IMR-90 (cell line): Measurements from ENCODE around the gene PCNP. TPM values are rescaled to one million over a fixed set of nuclear protein-coding genes. Genes with fewer than 3 reads are reported as not detected.

Source experiments
- ATAC-seq: fragments of 200-7000 bp; cut with Tn5 transposase; 2 replicates; pipeline ENCODE4 v1.9.1; 2020; ENCODE audit warnings: low read depth, mild to moderate bottlenecking, moderate library complexity
- BruUV-seq: library from RNA; stranded (reverse); fragments of 400-500 nt; replicated peaks from 2 replicates; lab custom pipeline; 2021; lab: Mats Ljungman, UMichigan
- CTCF ChIA-PET: fragments of 300-600 bp; formaldehyde crosslinking; extraction: SDS; loops from one replicate; lab custom pipeline; 2021; ENCODE audit warnings: antibody characterized with exemption; lab: Yijun Ruan, JAX
- POLR2A ChIA-PET: fragments of 300-600 bp; sonication (Branson Sonifier 250); formaldehyde crosslinking; loops from one replicate; lab custom pipeline; 2022; ENCODE audit warnings: antibody characterized with exemption; ENCODE audit not compliant: unreplicated experiment; lab: Charles Lee
- DNase-seq: peaks from one replicate; pipeline ENCODE4 v3.0.0; 2013
- H2AFZ ChIP-seq: replicated peaks from 2 replicates; pipeline ENCODE3; 2013; ENCODE audit warnings: low read length, mild to moderate bottlenecking; ENCODE audit not compliant: poor library complexity
- H2AK5ac ChIP-seq: 2 replicates; pipeline ENCODE4 v1.6.1; 2013; ENCODE audit warnings: low read depth, low read length, inconsistent platforms
- H2AK9ac ChIP-seq: replicated peaks from 2 replicates; pipeline ENCODE3; 2013; ENCODE audit warnings: mild to moderate bottlenecking, low read depth, low read length, moderate library complexity; ENCODE audit not compliant: poor library complexity
- H2BK120ac ChIP-seq: 2 replicates; pipeline ENCODE4 v1.6.1; 2013; ENCODE audit warnings: low read depth, low read length, inconsistent platforms
- H2BK15ac ChIP-seq: 3 replicates; pipeline ENCODE4 v1.6.1; 2013; ENCODE audit warnings: low read depth, low read length, inconsistent platforms
- H2BK20ac ChIP-seq: 2 replicates; pipeline ENCODE4 v1.6.1; 2013; ENCODE audit warnings: low read depth, mild to moderate bottlenecking, inconsistent platforms, low read length, moderate library complexity
- H2BK5ac ChIP-seq: 2 replicates; pipeline ENCODE4 v1.6.1; 2013; ENCODE audit warnings: mild to moderate bottlenecking, low read depth, low read length, inconsistent platforms; ENCODE audit not compliant: poor library complexity, severe bottlenecking
- H3K14ac ChIP-seq: replicated peaks from 2 replicates; pipeline ENCODE4 v1.6.1; 2013; ENCODE audit warnings: low read depth, low read length, inconsistent platforms
- H3K18ac ChIP-seq: 2 replicates; pipeline ENCODE4 v1.6.1; 2013; ENCODE audit warnings: low read depth, low read length, control low read depth
- H3K23ac ChIP-seq: 2 replicates; pipeline ENCODE4 v1.6.1; 2013; ENCODE audit warnings: low read depth, low read length, inconsistent platforms
- H3K27ac ChIP-seq: 2 replicates; pipeline ENCODE4 v1.5.1; 2013; ENCODE audit warnings: mild to moderate bottlenecking, control low read depth, low read length; ENCODE audit not compliant: insufficient read depth
- H3K27me3 ChIP-seq: 2 replicates; pipeline ENCODE4 v1.6.1; 2013; ENCODE audit warnings: low read length; ENCODE audit not compliant: control insufficient read depth, insufficient read depth
- H3K36me3 ChIP-seq: 2 replicates; pipeline ENCODE4 v1.6.1; 2013; ENCODE audit warnings: low read length, mixed read lengths; ENCODE audit not compliant: control insufficient read depth, insufficient read depth
- H3K4ac ChIP-seq: 2 replicates; pipeline ENCODE4 v1.6.1; 2013; ENCODE audit warnings: low read depth, low read length, inconsistent platforms
- H3K4me1 ChIP-seq: 2 replicates; pipeline ENCODE4 v1.6.1; 2013; ENCODE audit warnings: low read length, mixed read lengths; ENCODE audit not compliant: control insufficient read depth, insufficient read depth
- H3K4me2 ChIP-seq: 2 replicates; pipeline ENCODE4 v1.6.1; 2013; ENCODE audit warnings: low read depth, mild to moderate bottlenecking, control low read depth, low read length, moderate library complexity
- H3K4me3 ChIP-seq: 2 replicates; pipeline ENCODE4 v1.5.1; 2013; ENCODE audit warnings: low read depth, mild to moderate bottlenecking, control low read depth, low read length, moderate library complexity; ENCODE audit not compliant: insufficient read depth
- H3K56ac ChIP-seq: 2 replicates; pipeline ENCODE4 v1.6.1; 2013; ENCODE audit warnings: low read length, inconsistent platforms; ENCODE audit not compliant: insufficient read depth; ENCODE audit errors: extremely low read depth
- H3K79me1 ChIP-seq, 2 experiments: 2 replicates each; pipeline ENCODE4 v1.6.1; 2013; ENCODE audit warnings: low read length in 2 of 2, inconsistent platforms in 1 of 2, low read depth in 1 of 2
- H3K9ac ChIP-seq: 2 replicates; pipeline ENCODE4 v1.6.1; 2013; ENCODE audit warnings: low read depth, low read length, control low read depth
- H3K9me1 ChIP-seq: 2 replicates; pipeline ENCODE4 v1.6.1; 2013; ENCODE audit warnings: low read length, inconsistent platforms; ENCODE audit not compliant: insufficient read depth
- H3K9me3 ChIP-seq: 2 replicates; pipeline ENCODE4 v1.6.1; 2013; ENCODE audit warnings: low read length; ENCODE audit not compliant: control insufficient read depth, insufficient read depth
- H4K20me1 ChIP-seq: 2 replicates; pipeline ENCODE4 v1.6.1; 2013; ENCODE audit warnings: low read length, inconsistent platforms; ENCODE audit not compliant: insufficient read depth
- H4K5ac ChIP-seq: 2 replicates; pipeline ENCODE4 v1.6.1; 2013; ENCODE audit warnings: mild to moderate bottlenecking, low read depth, low read length, control low read depth
- H4K8ac ChIP-seq, 2 experiments: 2 replicates each; pipeline ENCODE4 v1.6.1; 2013; ENCODE audit warnings: low read depth in 2 of 2, low read length in 2 of 2, control low read depth in 1 of 2, inconsistent platforms in 1 of 2
- H4K91ac ChIP-seq: 2 replicates; pipeline ENCODE4 v1.6.1; 2013; ENCODE audit warnings: low read depth, low read length, inconsistent platforms; ENCODE audit not compliant: insufficient read depth
- BHLHE40 ChIP-seq: fragments of 150-350 bp; IDR thresholded peaks from 2 replicates; pipeline ENCODE4 v1.6.1; 2016; ENCODE audit warnings: mild to moderate bottlenecking, low read depth, low read length
- FOS ChIP-seq: fragments of 150-350 bp; IDR thresholded peaks from 2 replicates; pipeline ENCODE4 v1.6.1; 2016; ENCODE audit warnings: low read depth, low read length
- MAFK ChIP-seq: IDR thresholded peaks from 2 replicates; pipeline ENCODE4 v1.6.1; 2012; ENCODE audit warnings: low read depth, low read length, improper control_type of control experiment
- MAZ ChIP-seq: IDR thresholded peaks from 2 replicates; pipeline ENCODE4 v1.6.1; 2012; ENCODE audit warnings: low read depth, mild to moderate bottlenecking, low read length, improper control_type of control experiment, moderate library complexity, borderline replicate concordance
- MXI1 ChIP-seq: IDR thresholded peaks from 2 replicates; pipeline ENCODE4 v1.6.1; 2012; ENCODE audit warnings: low read depth, mild to moderate bottlenecking, low read length, moderate library complexity, borderline replicate concordance
- NFE2L2 ChIP-seq: fragments of 150-350 bp; IDR thresholded peaks from 2 replicates; pipeline ENCODE4 v1.6.1; 2016; ENCODE audit warnings: low read depth, mild to moderate bottlenecking, low read length
- POLR2A ChIP-seq: IDR thresholded peaks from 2 replicates; pipeline ENCODE4 v1.6.1; 2012; ENCODE audit warnings: mild to moderate bottlenecking, low read depth, low read length
- RAD21 ChIP-seq: IDR thresholded peaks from 2 replicates; pipeline ENCODE4 v1.6.1; 2012; ENCODE audit warnings: low read length, improper control_type of control experiment
- RCOR1 ChIP-seq: IDR thresholded peaks from 2 replicates; pipeline ENCODE4 v1.6.1; 2012; ENCODE audit warnings: mild to moderate bottlenecking, low read length, improper control_type of control experiment; ENCODE audit not compliant: insufficient replicate concordance
- RFX5 ChIP-seq: IDR thresholded peaks from 2 replicates; pipeline ENCODE4 v1.8.0; 2012; ENCODE audit warnings: low read depth, mild to moderate bottlenecking, low read length, moderate library complexity
- SMC3 ChIP-seq: fragments of 150-350 bp; IDR thresholded peaks from 2 replicates; pipeline ENCODE4 v1.6.1; 2016; ENCODE audit warnings: low read depth, mild to moderate bottlenecking, antibody characterized with exemption, low read length, moderate library complexity
- WGBS, 2 experiments: methylation state at CpG; one replicate each; pipeline versions ENCODE4 v1.1.5 to v1.1.7; 2013; ENCODE audit warnings: missing lambda C conversion rate in 2 of 2; ENCODE audit not compliant: insufficient read length in 1 of 2; ENCODE audit errors: extremely low coverage in 2 of 2; 5-methylcytosine and 5-hydroxymethylcytosine counted together
- dilution Hi-C: fragments of 300-500 bp; cut with HindIII; formaldehyde crosslinking; loops from one replicate; pipeline ENCODE4 v1.14.3; 2018; ENCODE audit warnings: low sequenced_read_pairs; ENCODE audit not compliant: unreplicated experiment
- in situ Hi-C: fragments of 300-500 bp; cut with MboI; formaldehyde crosslinking; loops from 3 replicates; pipeline ENCODE4 v1.14.3; 2019; ENCODE audit warnings: low sequenced_read_pairs, inconsistent platforms, mixed read lengths
- intact Hi-C: fragments of 100-400 bp; cut with micrococcal nuclease; formaldehyde crosslinking; loops from 2 replicates; pipeline ENCODE4 v1.10.0; 2022
- polyA plus RNA-seq, 3 experiments: library from polyadenylated mRNA; depleted of rRNA; stranded (reverse); fragments of >200 nt; gene quantifications; 2 replicates each; pipeline ENCODE4 v1.2.3, GENCODE V29; 2012; ENCODE audit warnings: low replicate concordance in 1 of 3
- total RNA-seq: library from RNA; depleted of rRNA; stranded (reverse); fragments of >200 nt; gene quantifications from 2 replicates; pipeline ENCODE4 v1.2.3, GENCODE V29; 2012
- TF ChIP-seq, protein P1 (sequence below): fragments of 150-350 bp; IDR thresholded peaks from 2 replicates; pipeline ENCODE4 v1.6.1; 2017; ENCODE audit warnings: mild to moderate bottlenecking, antibody characterized with exemption, low read length, low read depth
- TF ChIP-seq, protein P2 (sequence below): fragments of 150-350 bp; IDR thresholded peaks from 2 replicates; pipeline ENCODE4 v1.6.1; 2016; ENCODE audit warnings: low read depth, mild to moderate bottlenecking, low read length, moderate library complexity, borderline replicate concordance

PCNP gene
- total and polyA plus RNA-seq, 2 of the 4 experiments (the other 2 are of a cell fraction): 34.6 to 53.2 TPM

DNA sequence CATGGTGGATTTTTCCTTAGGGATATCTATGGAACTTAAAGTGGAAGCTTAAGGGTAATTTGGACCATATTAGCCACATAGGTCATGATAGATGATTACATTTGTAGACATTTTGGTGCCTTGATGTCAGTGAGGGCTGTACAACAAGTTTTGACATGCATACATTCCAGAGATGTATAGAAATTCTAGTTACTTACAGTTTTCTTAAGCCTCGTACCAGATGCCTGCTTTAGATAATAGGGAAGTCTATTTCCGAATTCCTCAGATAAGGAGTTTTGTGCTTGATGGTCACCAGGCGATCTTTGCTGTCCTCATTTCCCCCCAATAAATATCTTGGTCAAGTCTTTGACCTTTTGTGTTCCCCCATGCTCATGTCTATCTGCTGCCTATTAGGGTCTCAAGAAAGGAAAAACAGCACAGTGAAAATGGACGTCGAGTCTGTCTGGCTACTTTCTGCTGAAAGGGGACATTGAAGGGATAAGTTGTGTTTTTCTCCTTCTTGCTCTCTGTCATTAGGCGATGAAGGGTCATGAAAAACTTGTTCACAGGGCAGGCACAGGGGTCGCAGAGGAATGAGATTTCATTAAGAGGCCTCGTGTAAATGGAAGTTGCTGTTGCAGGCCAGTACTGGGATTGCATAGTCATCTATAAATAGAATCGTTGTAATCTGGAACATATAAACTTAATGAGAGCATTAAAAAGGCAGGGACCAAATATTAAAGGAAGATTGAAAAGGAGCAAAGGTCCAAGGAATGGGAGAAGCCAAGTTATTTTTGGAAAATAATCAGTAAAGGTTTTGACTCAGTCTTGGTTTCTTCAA is 41.0 kb upstream of the PCNP start:
- no peaks in the 10 kb centered on the region for H4K20me1 ChIP-seq

More for the DNA sequence above, 41.0 kb upstream of the PCNP start:
- no peak overlapping the region for H2BK15ac ChIP-seq
- ChIA-PET POLR2A (no interaction called here), CTCF (no interaction called here)
- no peak overlapping the region for H3K23ac ChIP-seq
- H2BK5ac ChIP-seq: no peak overlapping the region
- no peak overlapping the region; the same call in 1 of the 2 replicates for H4K5ac ChIP-seq
- H3K4me2 ChIP-seq: no peak overlapping the region
- no peak overlapping the region for H3K27ac ChIP-seq
- no peak overlapping the region for H3K4ac ChIP-seq
- H3K9me1 ChIP-seq: no peaks in the 10 kb centered on the region
- no peak overlapping the region for H4K8ac ChIP-seq
- no peak overlapping the region for H2BK120ac ChIP-seq
- BruUV-seq: no TSS peak
- H3K4me1 ChIP-seq: peaks cover 2% of the 10 kb centered on the region
- H3K56ac ChIP-seq: no peak overlapping the region
- H2AFZ ChIP-seq: no peak overlapping the region
- peaks cover 2% of the 10 kb centered on the region; the same call in 1 of the 2 replicates for H3K27me3 ChIP-seq
- no peaks in the 10 kb centered on the region for H3K36me3 ChIP-seq
- H3K14ac ChIP-seq: no peak overlapping the region
- TF ChIP-seq, protein P1, sequence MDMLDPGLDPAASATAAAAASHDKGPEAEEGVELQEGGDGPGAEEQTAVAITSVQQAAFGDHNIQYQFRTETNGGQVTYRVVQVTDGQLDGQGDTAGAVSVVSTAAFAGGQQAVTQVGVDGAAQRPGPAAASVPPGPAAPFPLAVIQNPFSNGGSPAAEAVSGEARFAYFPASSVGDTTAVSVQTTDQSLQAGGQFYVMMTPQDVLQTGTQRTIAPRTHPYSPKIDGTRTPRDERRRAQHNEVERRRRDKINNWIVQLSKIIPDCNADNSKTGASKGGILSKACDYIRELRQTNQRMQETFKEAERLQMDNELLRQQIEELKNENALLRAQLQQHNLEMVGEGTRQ: no peak
- TF ChIP-seq BHLHE40: no peak
- TF ChIP-seq FOS: no peak
- TF ChIP-seq SMC3: no peak
- TF ChIP-seq NFE2L2: no peak
- no peak for TF ChIP-seq MAZ
- TF ChIP-seq RFX5: no peak
- TF ChIP-seq, protein P2, sequence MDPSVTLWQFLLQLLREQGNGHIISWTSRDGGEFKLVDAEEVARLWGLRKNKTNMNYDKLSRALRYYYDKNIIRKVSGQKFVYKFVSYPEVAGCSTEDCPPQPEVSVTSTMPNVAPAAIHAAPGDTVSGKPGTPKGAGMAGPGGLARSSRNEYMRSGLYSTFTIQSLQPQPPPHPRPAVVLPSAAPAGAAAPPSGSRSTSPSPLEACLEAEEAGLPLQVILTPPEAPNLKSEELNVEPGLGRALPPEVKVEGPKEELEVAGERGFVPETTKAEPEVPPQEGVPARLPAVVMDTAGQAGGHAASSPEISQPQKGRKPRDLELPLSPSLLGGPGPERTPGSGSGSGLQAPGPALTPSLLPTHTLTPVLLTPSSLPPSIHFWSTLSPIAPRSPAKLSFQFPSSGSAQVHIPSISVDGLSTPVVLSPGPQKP: no peak
- no peak for TF ChIP-seq RAD21
- no peak for TF ChIP-seq POLR2A
- TF ChIP-seq RCOR1: no peak
- TF ChIP-seq MXI1: no peak
- no peak for TF ChIP-seq MAFK
- dilution Hi-C loops (no loop called here), intact Hi-C loops (no loop called here), in situ Hi-C loops (no loop called here)
- no peaks in the 10 kb centered on the region for H3K79me1 ChIP-seq
- WGBS, 2 experiments: 60% methylated on average over 1 of the region's 9 CpGs; no CpG with 5 or more reads in 1 of the 2 experiments
- no peak for ATAC-seq
- H2AK5ac ChIP-seq: no peak overlapping the region
- H2BK20ac ChIP-seq: no peak overlapping the region
- no peak overlapping the region for H3K9ac ChIP-seq
- H3K18ac ChIP-seq: no peak overlapping the region
- no peak for DNase-seq
- H4K91ac ChIP-seq: no peak overlapping the region
- no peak overlapping the region for H2AK9ac ChIP-seq
- H3K4me3 ChIP-seq: no peak overlapping the region
- no peaks in the 10 kb centered on the region for H3K9me3 ChIP-seq
